HG03045 (cell line): ENCODE measurements around the gene CACNA1A.
"Not testable (repeated sequence)": the region's sequence is repeated elsewhere in the genome, so short reads cannot be mapped to it uniquely, and the experiment has no call there.

Experiments used
- ATAC-seq: cut with Tn5 transposase; IDR thresholded peaks from one replicate; pipeline ENCODE4 v1.9.1; 2021; ENCODE audit warnings: mild to moderate bottlenecking, moderate library complexity; ENCODE audit not compliant: unreplicated experiment

Gene CACNA1A

GRCh38 chr19:13366529-13367143, 139.6 kb downstream of the CACNA1A start:
- ATAC-seq = no peak

GRCh38 chr19:13363954-13364353, 142.3 kb downstream of the CACNA1A start:
- ATAC-seq = no peak

DNA sequence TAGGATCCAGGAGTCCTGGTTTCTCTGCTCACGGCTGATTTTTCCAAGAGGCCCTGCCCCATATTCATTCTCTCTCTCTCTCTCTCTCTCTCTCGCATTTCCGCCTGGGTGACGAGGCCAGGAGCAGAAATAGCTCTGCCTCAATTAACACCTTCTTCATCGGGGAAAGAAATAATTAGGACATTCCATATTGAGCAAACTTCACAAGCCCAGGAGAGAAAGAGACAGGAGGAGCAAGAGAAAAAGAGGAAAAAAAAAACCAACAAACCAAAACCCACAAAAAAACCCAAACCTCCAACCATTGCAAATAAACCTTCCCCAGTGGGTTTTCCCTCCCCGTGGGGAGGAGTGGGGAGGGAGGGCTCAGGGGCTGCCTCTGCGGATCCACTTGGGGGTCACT, 143.0 kb downstream of the CACNA1A start:
- ATAC-seq = no peak

GRCh38 chr19:13362668-13363067, 143.6 kb downstream of the CACNA1A start:
- ATAC-seq = no peak

DNA sequence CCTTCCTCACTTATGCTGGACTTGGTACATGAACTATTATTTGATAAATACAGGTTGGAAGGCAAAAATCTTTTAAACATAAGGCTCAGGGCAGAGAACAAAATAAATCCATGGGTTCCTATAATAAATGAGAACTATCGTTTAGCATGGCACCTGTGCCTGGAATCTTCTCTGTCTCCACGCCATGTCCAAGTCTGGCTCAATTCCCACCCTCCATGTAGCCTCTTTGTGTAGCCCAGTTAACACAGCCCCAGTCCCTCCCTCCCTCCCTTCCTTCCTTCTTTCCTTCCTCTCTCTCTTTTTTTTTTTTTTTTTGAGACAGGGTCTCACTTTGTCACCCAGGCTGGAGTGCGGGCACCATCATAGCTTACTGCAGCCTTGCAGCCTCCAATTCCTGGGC, 144.6 kb downstream of the CACNA1A start:
- ATAC-seq = not testable (repeated sequence)

GRCh38 chr19:13356686-13357280, 149.5 kb downstream of the CACNA1A start:
- no peak for ATAC-seq

- ATAC-seq = no peak
Measured at GRCh38 chr19:13356185-13356584, 150.1 kb downstream of the CACNA1A start.

DNA sequence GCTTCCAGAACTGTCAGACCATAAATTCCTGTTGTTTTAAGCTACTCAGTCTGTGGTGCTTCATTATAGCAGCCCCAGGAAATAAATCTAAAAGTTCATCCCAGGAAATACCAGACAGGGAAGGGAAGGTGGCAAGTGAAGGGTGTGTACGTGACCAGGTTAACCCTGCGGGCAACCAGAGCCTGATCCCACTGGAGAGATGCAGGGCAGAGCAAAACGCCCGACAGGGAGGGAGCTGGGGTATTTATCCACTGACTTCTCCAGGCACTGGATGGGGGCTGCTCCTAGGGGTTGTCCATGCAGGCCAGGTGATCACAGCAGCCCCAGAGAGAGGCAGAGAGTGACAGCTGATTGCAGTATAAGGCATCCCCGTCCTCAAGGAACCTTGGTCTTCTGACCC, 150.9 kb downstream of the CACNA1A start:
- no peak for ATAC-seq

- no peak for ATAC-seq
Measured at GRCh38 chr19:13353625-13354024, 152.7 kb downstream of the CACNA1A start.

- no peak for ATAC-seq
Measured at GRCh38 chr19:13350759-13351158, 155.5 kb downstream of the CACNA1A start.

DNA sequence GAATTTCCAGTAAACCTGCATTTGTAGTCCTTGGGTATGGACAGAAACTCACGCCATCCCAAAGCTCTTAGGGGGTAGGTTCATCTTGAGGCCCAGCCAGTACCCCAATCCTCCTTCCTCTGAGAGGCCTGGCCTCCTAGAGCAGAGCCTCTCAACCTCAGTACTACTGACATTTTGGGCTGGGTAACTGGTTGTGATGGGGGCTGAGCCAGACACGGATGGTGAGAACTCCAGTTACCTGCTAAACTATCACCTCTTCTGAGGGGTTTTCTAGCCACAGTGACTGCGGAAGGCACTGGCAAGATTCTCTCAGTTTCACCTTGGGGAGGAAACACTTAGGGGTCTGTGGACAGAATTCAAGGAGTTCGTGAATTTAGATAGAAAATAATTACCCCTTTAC, 156.2 kb downstream of the CACNA1A start:
- ATAC-seq = no peak

GRCh38 chr19:13347367-13347766, 158.9 kb downstream of the CACNA1A start:
- ATAC-seq = no peak

DNA sequence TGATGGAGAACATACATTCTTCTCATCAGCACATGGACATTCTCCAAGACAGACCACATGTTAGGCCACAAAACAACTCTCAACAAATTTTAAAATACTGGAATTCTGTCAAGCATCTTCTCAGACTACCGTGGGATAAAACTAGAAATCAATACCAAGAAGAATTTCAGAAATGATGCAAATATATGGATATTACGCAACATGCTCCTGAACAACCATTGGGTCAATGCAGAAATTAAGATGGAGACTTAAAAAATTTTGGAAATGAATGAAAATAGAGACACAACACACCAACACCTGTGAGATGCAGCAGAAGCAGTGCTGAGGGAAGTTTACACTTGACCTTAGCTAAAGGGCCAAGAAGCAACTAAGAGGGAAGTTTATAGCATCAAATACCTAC, 162.8 kb downstream of the CACNA1A start:
- ATAC-seq = no peak

DNA sequence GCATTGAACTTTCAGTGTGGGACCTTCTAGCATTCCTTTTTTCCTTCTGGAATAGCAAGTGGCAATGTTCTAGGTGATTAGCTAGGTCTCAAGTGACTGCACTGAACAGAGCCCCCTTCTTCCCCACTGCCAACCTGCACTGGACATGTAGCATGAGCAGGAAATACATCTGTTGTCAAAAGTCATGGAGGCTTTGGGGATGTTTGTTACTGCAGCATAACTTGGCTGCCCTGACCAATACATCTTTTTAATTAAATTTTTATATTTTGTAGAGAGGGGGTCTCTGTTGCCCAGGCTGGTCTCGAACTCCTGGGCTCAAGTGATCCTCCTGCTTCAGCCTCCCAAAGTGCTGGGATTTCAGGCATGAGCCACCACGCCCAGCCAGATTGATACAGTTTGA, 163.6 kb downstream of the CACNA1A start:
- no peak for ATAC-seq

- ATAC-seq = no peak
Measured at GRCh38 chr19:13339869-13340268, 166.4 kb downstream of the CACNA1A start.

- no peak for ATAC-seq
Measured at GRCh38 chr19:13337181-13337580, 169.1 kb downstream of the CACNA1A start.

GRCh38 chr19:13334801-13335481, 171.3 kb downstream of the CACNA1A start:
- no peak for ATAC-seq

DNA sequence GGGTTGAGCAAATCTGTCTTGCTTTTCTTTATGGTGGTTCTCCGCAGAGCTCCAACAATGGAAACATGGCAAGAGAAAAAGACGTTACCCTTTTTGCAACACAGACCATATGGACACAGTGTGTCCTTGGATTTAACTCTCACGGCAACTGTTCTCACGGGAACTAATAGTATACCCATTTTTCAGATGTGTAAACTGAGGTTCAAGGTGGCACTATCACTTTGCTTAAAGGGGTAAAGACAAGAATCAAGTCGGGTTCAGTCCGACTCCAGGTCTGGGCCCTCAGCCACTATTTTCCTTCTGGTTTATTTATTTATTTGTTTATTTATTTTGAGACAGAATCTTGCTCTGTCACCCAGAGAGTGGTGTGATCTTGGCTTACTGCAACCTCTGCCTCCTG, 176.0 kb downstream of the CACNA1A start:
- ATAC-seq = no peak

DNA sequence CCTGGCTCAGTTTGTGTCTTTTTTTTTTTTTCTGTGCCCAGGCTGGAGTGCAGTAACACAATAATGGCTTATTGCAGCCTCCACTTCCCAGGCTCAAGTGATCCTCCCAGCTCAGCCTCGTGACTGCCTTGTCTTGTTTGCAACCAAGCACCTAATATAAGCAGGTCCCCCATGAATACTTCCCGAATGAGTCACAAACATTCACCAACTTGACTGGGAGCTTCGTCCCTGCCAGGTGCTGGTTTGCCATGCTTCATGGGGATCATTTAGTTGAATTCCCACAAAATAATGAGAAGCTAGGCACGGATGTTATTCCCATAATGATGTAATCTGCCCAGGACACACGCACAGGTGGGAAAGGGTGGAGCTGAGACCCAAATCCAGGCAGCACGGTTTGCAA, 176.5 kb downstream of the CACNA1A start:
- ATAC-seq = no peak

DNA sequence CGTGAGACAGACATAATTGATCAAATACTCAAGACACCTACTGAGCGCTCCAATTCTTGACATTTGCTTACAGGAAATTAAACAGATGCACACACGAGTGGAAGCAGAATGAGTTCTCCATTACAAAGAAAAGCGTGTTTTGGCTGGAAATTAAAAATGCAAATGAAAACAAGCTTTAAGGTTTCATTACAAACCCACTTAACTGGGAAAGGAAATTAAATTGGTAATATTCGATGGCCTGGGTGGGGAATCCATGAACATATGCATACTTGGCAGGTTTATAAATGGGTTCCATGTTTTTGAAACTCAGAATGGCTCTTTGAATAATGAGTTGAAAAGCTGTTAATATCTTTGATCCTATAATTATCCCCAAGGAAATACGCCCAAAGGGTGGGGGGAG, 178.0 kb downstream of the CACNA1A start:
- ATAC-seq = no peak

GRCh38 chr19:13319526-13319925, 186.8 kb downstream of the CACNA1A start:
- no peak for ATAC-seq

GRCh38 chr19:13318190-13318589, 188.1 kb downstream of the CACNA1A start:
- ATAC-seq = no peak
